Astrocyte (in vitro differentiated cells and primary cell): Measurements from ENCODE around the gene SELENOS. TPM values are rescaled to one million over a fixed set of nuclear protein-coding genes. Genes with fewer than 3 reads are reported as not detected.

Source experiments
- DNase-seq: peaks from one replicate; pipeline ENCODE4 v3.0.0-alpha.2; 2010; ENCODE audit warnings: low read depth
- FAIRE-seq: peaks from 2 replicates; lab custom pipeline; 2011; peaks lifted over from hg19 to GRCh38; lab: Jason Lieb, UNC
- H2AFZ ChIP-seq: 2 replicates; pipeline ENCODE4 v1.6.0; 2012; ENCODE audit warnings: low read depth, low read length, inconsistent platforms
- H3K27ac ChIP-seq: 2 replicates; pipeline ENCODE4 v1.5.1; 2011; ENCODE audit warnings: low read depth, low read length, inconsistent platforms
- H3K27me3 ChIP-seq: 2 replicates; pipeline ENCODE4 v1.6.0; 2011; ENCODE audit warnings: low read length, inconsistent platforms; ENCODE audit not compliant: insufficient read depth
- H3K36me3 ChIP-seq: 2 replicates; pipeline ENCODE4 v1.5.1; 2011; ENCODE audit warnings: low read length, inconsistent platforms; ENCODE audit not compliant: insufficient read depth
- H3K4me1 ChIP-seq: 2 replicates; pipeline ENCODE4 v1.5.1; 2011; ENCODE audit warnings: low read length, inconsistent platforms; ENCODE audit not compliant: insufficient read depth
- H3K4me2 ChIP-seq: 2 replicates; pipeline ENCODE4 v1.6.0; 2012; ENCODE audit warnings: low read length, inconsistent platforms
- H3K4me3 ChIP-seq: 2 replicates; pipeline ENCODE4 v1.5.1; 2011; ENCODE audit warnings: low read depth, mild to moderate bottlenecking, low read length, inconsistent platforms; ENCODE audit not compliant: insufficient read depth
- H3K79me2 ChIP-seq: 2 replicates; pipeline ENCODE4 v1.6.0; 2012; ENCODE audit warnings: mild to moderate bottlenecking, low read length, inconsistent platforms; ENCODE audit not compliant: insufficient read depth
- H3K9ac ChIP-seq: 2 replicates; pipeline ENCODE4 v1.6.0; 2012; ENCODE audit warnings: mild to moderate bottlenecking, low read length, inconsistent platforms
- H3K9me3 ChIP-seq: 2 replicates; pipeline ENCODE4 v1.5.1; 2012; ENCODE audit warnings: low read depth, mild to moderate bottlenecking, low read length, inconsistent platforms; ENCODE audit not compliant: insufficient read depth
- H4K20me1 ChIP-seq: 2 replicates; pipeline ENCODE4 v1.6.0; 2012; ENCODE audit warnings: low read length, inconsistent platforms; ENCODE audit not compliant: insufficient read depth
- H3K27ac Mint-ChIP-seq: one replicate; pipeline ENCODE4 v1.8.0; 2021; ENCODE audit warnings: mild to moderate bottlenecking, mixed read lengths; ENCODE audit not compliant: unreplicated experiment
- H3K27me3 Mint-ChIP-seq: one replicate; pipeline ENCODE4 v1.8.0; 2021; ENCODE audit warnings: low read depth, mixed read lengths; ENCODE audit not compliant: unreplicated experiment
- H3K36me3 Mint-ChIP-seq: one replicate; pipeline ENCODE4 v1.8.0; 2021; ENCODE audit warnings: low read depth, mixed read lengths; ENCODE audit not compliant: unreplicated experiment
- H3K4me1 Mint-ChIP-seq: one replicate; pipeline ENCODE4 v1.8.0; 2021; ENCODE audit warnings: low read depth, mixed read lengths; ENCODE audit not compliant: unreplicated experiment
- H3K4me3 Mint-ChIP-seq: one replicate; pipeline ENCODE4 v1.8.0; 2021; ENCODE audit warnings: mild to moderate bottlenecking, moderate library complexity, mixed read lengths; ENCODE audit not compliant: unreplicated experiment
- H3K9me3 Mint-ChIP-seq: one replicate; pipeline ENCODE4 v1.8.0; 2021; ENCODE audit warnings: mild to moderate bottlenecking, mixed read lengths; ENCODE audit not compliant: unreplicated experiment
- CTCF ChIP-seq: IDR thresholded peaks from 2 replicates; pipeline ENCODE4 v1.5.1; 2011; ENCODE audit warnings: low read depth, mild to moderate bottlenecking, inconsistent platforms, low read length, moderate library complexity; ENCODE audit not compliant: insufficient read depth
- EZH2 ChIP-seq: IDR thresholded peaks from 2 replicates; pipeline ENCODE4 v1.6.1; 2012; ENCODE audit warnings: mild to moderate bottlenecking, low read length, inconsistent platforms; ENCODE audit not compliant: insufficient read depth
- total RNA-seq: library from RNA; stranded (reverse); gene quantifications from 2 replicates; pipeline ENCODE4 v1.2.1, GENCODE V29; 2021

Gene SELENOS
- total RNA-seq, 1 donor from 2014 or later: 71.2 TPM

- peak within 1 kb of the TSS; percentile 96 for H3K4me2 ChIP-seq
- peaks cover 40% of the 10 kb centered on the region for H4K20me1 ChIP-seq
- no peaks in the 10 kb centered on the region for H3K27me3 ChIP-seq
- peak within 1 kb of the TSS; percentile 93 for H3K27ac Mint-ChIP-seq
- H3K9me3 ChIP-seq: no peaks in the 10 kb centered on the region
- H3K79me2 ChIP-seq: peaks cover 48% of the 10 kb centered on the region
- TF ChIP-seq CTCF (no peak), EZH2 (no peak)
- H3K4me1 ChIP-seq: peaks cover 14% of the 10 kb centered on the region
- H3K27ac ChIP-seq: peak within 1 kb of the TSS; percentile 93
- H3K9ac ChIP-seq: peak within 1 kb of the TSS; percentile 97
- H3K4me3 ChIP-seq: peak within 1 kb of the TSS; percentile 98
- H3K9me3 Mint-ChIP-seq: no peaks in the 10 kb centered on the region
- peaks cover 7% of the 10 kb centered on the region for H3K4me1 Mint-ChIP-seq
- peaks cover 13% of the 10 kb centered on the region for H3K36me3 ChIP-seq
- no peak for FAIRE-seq
- no peaks in the 10 kb centered on the region for H3K27me3 Mint-ChIP-seq
- peak within 1 kb of the TSS; percentile 96 for H2AFZ ChIP-seq
- peak within 1 kb of the TSS; percentile 100 for H3K4me3 Mint-ChIP-seq
- H3K36me3 Mint-ChIP-seq: no peaks in the 10 kb centered on the region
- DNase-seq: peak; percentile 87
Observed at GRCh38 chr15:101294731-101295606, 17.7 kb upstream of the SELENOS start, which contains the start of gene SNRPA1. TSS of gene SNRPA1 (minus strand) at chr15:101295248. CDS start at chr15:101295178, 70 bp downstream.

GRCh38 chr15:101293122-101293521 is 15.8 kb upstream of the SELENOS start:
- TF ChIP-seq EZH2 (no peak), CTCF (no peak)
- Mint-ChIP-seq H3K36me3 (peaks cover 3% of the 10 kb centered on the region), H3K4me3 (peak overlapping the region; percentile 100), H3K4me1 (peaks cover 7% of the 10 kb centered on the region), H3K27ac (peak overlapping the region; percentile 93), H3K9me3 (no peaks in the 10 kb centered on the region), H3K27me3 (no peaks in the 10 kb centered on the region)
- Histone ChIP-seq H3K4me3 (peak overlapping the region; percentile 98), H3K9me3 (no peaks in the 10 kb centered on the region), H2AFZ (no peak overlapping the region), H3K27ac (no peak overlapping the region), H4K20me1 (peaks cover 51% of the 10 kb centered on the region), H3K4me2 (peak overlapping the region; percentile 96), H3K27me3 (no peaks in the 10 kb centered on the region), H3K4me1 (peaks cover 14% of the 10 kb centered on the region), H3K9ac (peak overlapping the region; percentile 97), H3K79me2 (peaks cover 64% of the 10 kb centered on the region), H3K36me3 (peaks cover 21% of the 10 kb centered on the region)
- no peak for FAIRE-seq
- DNase-seq: no peak
